NCI-H526 (cell line): ENCODE measurements around the gene FKBP9.
"Not testable (repeated sequence)": the region's sequence is repeated elsewhere in the genome, so short reads cannot be mapped to it uniquely, and the experiment has no call there.

ENCODE experiments used
- DNase-seq, 2 experiments: peaks; one replicate each; lab custom pipeline; 2025; lab: John Stamatoyannopoulos, UW

FKBP9 gene

GRCh38 chr7:33005690-33006089, 48.5 kb downstream of the FKBP9 start:
- DNase-seq = not testable (repeated sequence)

DNA sequence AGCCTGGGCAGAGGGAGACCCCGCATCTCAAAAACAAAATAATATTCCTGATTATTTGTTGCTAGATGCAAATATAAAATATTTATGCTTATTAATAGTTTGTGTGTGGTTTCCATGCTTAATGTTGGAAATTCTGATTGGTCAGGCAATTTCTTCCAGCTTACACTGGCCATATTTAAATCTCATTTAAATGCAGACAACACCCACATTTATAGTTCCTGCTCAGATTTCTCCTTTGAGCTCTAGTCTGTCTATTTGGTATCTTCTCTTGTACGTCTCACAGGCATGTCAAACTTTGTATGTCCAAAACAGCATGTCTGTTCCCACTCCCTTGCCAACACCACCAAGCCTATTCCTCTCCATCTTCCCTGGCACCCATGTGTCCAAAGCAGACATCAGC, 52.5 kb downstream of the FKBP9 start:
- DNase-seq = no peak

- no peak for DNase-seq
Observed at GRCh38 chr7:33012364-33012763, 55.1 kb downstream of the FKBP9 start.

DNA sequence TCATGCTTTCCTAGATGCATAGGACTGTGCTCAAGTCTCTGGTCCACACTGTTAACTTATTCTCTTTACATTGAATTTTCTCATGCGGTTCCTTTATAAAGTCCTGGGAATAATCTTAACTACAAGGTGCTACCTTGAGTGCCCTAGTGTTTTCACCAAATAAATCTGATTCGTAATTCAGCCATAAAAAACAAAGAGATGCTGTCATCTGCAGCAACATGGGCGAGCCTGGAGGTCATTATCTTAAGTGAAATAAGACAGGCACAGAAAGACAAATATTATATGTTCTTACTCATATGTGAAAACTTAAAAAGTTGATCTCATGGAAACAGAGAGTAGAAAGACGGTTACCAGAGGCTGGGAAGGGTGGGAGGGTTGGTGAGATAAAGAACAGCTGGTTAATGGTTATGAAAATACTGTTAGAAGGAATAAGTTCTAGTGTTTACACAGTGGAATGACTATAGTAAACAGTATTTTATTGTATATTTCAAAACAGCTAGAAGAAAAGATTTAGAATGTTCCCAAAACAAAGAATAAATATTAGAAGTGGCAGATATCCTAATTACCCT, 67.0 kb downstream of the FKBP9 start:
- no peak for DNase-seq

DNA sequence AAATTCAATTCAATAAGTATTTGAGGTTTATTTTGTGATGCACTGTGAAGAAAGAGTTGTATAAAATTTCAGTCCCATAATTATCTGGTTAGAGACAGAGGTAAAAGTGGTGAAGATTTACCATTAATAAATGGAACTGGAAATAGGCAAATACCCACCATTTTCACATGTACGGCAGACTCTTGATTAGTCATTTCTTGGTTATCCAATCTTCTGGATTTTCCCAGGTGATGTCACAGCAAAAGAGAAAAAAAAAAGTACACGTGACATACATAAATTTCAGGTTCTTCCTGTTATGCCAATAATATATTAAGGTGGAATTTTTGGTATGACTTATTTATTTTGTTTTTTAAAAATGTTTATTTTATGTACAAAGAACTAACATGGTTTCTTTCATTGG, 78.5 kb downstream of the FKBP9 start:
- no peak for DNase-seq

DNA sequence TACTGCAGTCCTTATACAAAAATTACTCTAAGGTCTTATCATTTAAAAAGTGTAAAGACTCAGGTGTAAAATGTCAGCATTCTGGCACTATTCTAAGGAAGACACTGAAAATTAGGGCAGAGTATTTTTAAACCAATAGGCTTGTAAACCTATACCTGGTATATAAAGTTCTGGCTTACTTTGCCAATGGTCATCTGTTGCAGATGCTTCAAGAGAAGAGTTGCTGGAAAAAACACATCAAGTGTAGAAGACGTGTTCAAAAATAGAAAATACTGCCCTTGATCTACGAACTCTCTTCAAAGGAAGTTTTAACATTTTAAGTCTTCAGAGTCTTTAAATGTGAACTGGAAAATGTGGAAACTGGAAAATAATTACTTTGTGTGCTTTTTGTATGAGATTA, 81.4 kb downstream of the FKBP9 start:
- DNase-seq = no peak

DNA sequence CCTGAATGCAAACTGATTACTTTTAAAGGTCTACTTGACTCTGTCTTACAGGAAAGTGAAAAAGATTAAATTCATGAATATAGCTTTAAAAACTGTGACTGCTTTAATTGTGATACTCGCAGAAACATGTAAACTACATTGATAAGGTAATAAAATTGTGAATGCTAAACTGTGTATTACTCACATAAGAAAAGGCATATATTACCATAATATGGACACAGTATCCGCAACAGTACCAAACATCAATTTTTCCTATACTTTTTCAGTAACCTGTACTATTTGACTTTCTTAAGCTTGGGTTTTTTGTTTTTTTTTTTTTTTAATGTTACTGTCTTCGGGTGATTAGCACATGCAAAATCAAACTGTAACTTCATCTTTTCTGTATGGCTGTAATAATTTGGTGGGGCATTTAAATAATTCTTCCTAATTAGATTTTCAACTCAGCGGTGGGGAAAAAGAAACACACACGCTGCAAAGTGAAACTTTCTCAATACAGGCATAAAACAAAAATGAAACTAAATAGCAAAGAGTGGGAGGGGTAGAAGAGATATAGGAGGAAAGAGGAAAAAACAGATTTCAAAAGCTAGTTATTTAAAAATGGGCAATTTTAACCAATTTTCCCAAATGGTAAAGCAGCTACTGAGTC, 82.1 kb downstream of the FKBP9 start:
- DNase-seq = no peak

DNA sequence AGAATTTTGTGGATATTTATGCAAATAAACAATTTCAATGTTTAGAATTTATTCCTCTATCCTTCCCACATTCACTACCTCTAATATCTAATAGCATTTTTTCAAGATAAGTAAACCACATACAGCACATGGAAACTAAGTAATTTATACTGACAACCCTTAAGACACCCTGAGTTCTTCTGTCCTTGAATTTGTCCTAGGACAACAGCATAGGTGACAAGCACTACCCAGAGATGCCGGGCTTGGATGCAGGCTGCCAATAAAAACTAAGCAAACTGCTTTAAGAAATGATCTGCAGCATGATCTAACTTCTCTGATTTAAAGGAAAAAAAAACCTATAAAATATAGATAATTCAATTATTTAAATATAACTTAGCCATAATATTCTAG, 82.7 kb downstream of the FKBP9 start:
- DNase-seq = no peak

GRCh38 chr7:33040803-33041516, 83.7 kb downstream of the FKBP9 start:
- DNase-seq = peak; percentile 87 to 93

DNA sequence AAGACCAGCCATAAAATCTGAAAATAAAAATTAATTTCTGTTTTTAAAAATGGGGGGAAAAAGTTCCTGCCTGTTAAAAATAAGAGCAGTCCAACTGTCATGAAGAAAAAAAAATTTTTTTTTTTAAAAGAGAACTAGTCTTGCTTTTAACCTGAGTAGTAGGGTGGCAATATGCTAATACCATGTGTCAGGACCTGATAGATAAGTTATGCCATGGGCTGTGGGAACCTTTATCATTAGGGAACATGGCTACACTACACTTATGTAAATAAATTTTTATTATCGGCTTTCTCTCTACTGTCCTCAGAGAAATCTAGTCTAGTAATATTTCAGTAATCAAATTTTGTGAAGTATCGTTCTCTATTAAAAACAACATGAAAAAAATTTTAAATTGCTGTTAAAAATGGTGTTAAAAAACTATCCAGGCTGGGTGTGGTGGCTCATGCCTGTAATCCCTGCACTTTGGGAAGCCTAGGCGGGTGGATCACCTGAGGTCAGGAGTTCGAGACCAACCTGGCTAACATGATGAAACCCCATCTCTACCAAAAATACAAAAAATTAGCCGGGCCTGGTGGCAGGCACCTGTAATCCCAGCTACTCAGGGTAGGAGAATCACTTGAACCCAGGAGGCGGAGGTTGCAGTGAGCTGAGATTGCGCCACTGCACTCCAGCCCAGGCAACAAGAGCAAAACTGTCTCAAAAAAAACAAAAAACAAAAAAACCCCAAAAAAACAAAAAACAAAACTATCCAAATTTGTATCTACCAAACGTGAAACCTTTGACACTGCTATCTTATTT, 84.6 kb downstream of the FKBP9 start:
- peak; percentile 9 to 30 for DNase-seq

- DNase-seq = peak; percentile 15 to 43
Observed at GRCh38 chr7:33043501-33044400, 86.5 kb downstream of the FKBP9 start.

GRCh38 chr7:33044401-33044718, 87.1 kb downstream of the FKBP9 start:
- DNase-seq = peak; percentile 80 to 82

- DNase-seq = peak; percentile 30 to 62
Observed at GRCh38 chr7:33044986-33045385, 87.7 kb downstream of the FKBP9 start.

GRCh38 chr7:33048257-33048656, 91.0 kb downstream of the FKBP9 start:
- no peak for DNase-seq

GRCh38 chr7:33048704-33049103, 91.5 kb downstream of the FKBP9 start:
- no peak for DNase-seq

GRCh38 chr7:33050535-33051318, 93.5 kb downstream of the FKBP9 start:
- peak; percentile 28 to 71 for DNase-seq

DNA sequence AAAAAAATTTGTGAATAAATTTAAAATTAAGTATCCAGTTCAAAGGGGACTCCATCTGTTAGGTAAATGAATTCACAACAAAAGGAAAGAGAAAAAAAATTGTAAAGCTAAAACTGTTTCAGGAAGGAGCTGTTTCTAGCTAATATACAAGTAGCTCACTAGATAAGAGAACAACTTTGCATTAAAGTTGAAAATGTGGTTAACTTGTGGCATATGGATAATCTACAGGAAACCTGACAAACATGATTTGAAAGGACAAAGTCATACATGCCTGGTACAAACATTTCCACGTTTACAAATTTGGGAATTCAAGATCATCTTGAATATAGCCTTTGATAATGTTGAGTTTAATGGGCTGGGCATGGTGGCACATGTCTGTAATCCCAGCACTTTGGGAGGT, 96.5 kb downstream of the FKBP9 start:
- DNase-seq = no peak

GRCh38 chr7:33054261-33054964, 97.2 kb downstream of the FKBP9 start:
- no peak for DNase-seq

DNA sequence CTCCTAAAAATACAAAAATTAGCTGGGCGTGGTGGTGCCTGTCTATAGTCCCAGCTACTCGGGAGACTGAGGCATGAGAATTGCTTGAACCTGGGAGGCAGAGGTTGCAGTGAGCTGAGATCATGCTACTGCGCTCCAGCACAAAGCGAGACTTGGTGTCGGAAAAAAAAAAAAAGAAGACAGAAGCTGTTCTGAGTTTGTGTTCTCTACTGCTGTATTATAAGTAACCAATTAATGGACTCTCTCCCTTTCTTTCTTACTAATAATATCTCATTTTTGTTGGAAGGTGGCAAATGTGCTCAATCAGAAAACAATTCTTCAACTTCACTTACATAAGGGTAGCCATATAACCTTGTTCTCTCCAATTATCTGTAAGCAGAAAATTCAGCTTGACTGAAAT, 97.9 kb downstream of the FKBP9 start:
- DNase-seq = no peak
